Breast epithelium (tissue), 4 donors: ENCODE results near the gene KDSR. TPM values are rescaled to one million over a fixed set of nuclear protein-coding genes. Genes with fewer than 3 reads are reported as not detected.
A peak's percentile ranks its signal among the peaks of the same experiment; 100 is the strongest.

Source experiments
- DNase-seq, 2 donors: peaks; one replicate each; pipeline ENCODE4 v3.0.0-alpha.2; 2019; ENCODE audit warnings: low spot score in 2 of 2
- H3K27ac ChIP-seq, 2 donors: fragments of 200-600 bp; sonication (generic) in 1 of 2; one replicate each; pipeline ENCODE4 v1.5.1; 2016 to 2019; ENCODE audit warnings: mild to moderate bottlenecking in 1 of 2
- H3K27me3 ChIP-seq, 2 donors: fragments of 200-600 bp; sonication (generic) in 1 of 2; one replicate each; pipeline versions ENCODE4 v1.5.1 to v1.6.0; 2017 to 2019; ENCODE audit warnings: control low read depth in 1 of 2, mild to moderate bottlenecking in 1 of 2
- H3K36me3 ChIP-seq: fragments of 200-600 bp; one replicate; pipeline ENCODE4 v1.5.1; 2019
- H3K4me1 ChIP-seq, 2 donors: fragments of 200-600 bp; sonication (generic); one replicate each; pipeline ENCODE4 v1.5.1; 2016 to 2019; ENCODE audit warnings: control low read depth in 1 of 2
- H3K4me3 ChIP-seq, 3 donors: fragments of 200-600 bp; sonication (generic); 1 replicate in 2 of 3; 2 replicates in 1 of 3; pipeline ENCODE4 v1.5.1; 2016 to 2019; ENCODE audit warnings: mild to moderate bottlenecking in 3 of 3, moderate library complexity in 2 of 3
- H3K9me3 ChIP-seq, 2 donors: fragments of 200-600 bp; sonication (generic) in 1 of 2; one replicate each; pipeline ENCODE4 v1.5.1; 2016 to 2019; ENCODE audit warnings: control low read depth in 1 of 2
- POLR2A ChIP-seq: fragments of 450-650 bp; IDR thresholded peaks from one replicate; pipeline ENCODE4 v1.6.1; 2016; ENCODE audit warnings: antibody characterized with exemption, mild to moderate bottlenecking, moderate library complexity
- POLR2AphosphoS5 ChIP-seq, 3 donors: sonication (generic); formaldehyde crosslinking; IDR thresholded peaks; one replicate each; pipeline ENCODE4 v1.6.1; 2017; ENCODE audit warnings: antibody characterized with exemption in 3 of 3
- intact Hi-C: fragments of 100-400 bp; cut with DNase I; formaldehyde crosslinking; loops from one replicate; pipeline ENCODE4 v1.15.1; 2023; ENCODE audit warnings: low total_unique reads
- total RNA-seq, 3 donors: library from RNA; depleted of rRNA; stranded (reverse); fragments of >200 nt; gene quantifications; one replicate each; pipeline ENCODE4 v1.1.0, GENCODE V29; 2016
- TF ChIP-seq, protein P1 (sequence below), 3 donors: fragments of 450-650 bp; IDR thresholded peaks; one replicate each; pipeline ENCODE4 v1.5.1; 2016 to 2017; ENCODE audit warnings: antibody characterized with exemption in 3 of 3, mild to moderate bottlenecking in 3 of 3, moderate library complexity in 3 of 3

The KDSR gene
- total RNA-seq: 10 to 100 TPM; 41.6 to 53.0 (median 48.9) TPM

DNA sequence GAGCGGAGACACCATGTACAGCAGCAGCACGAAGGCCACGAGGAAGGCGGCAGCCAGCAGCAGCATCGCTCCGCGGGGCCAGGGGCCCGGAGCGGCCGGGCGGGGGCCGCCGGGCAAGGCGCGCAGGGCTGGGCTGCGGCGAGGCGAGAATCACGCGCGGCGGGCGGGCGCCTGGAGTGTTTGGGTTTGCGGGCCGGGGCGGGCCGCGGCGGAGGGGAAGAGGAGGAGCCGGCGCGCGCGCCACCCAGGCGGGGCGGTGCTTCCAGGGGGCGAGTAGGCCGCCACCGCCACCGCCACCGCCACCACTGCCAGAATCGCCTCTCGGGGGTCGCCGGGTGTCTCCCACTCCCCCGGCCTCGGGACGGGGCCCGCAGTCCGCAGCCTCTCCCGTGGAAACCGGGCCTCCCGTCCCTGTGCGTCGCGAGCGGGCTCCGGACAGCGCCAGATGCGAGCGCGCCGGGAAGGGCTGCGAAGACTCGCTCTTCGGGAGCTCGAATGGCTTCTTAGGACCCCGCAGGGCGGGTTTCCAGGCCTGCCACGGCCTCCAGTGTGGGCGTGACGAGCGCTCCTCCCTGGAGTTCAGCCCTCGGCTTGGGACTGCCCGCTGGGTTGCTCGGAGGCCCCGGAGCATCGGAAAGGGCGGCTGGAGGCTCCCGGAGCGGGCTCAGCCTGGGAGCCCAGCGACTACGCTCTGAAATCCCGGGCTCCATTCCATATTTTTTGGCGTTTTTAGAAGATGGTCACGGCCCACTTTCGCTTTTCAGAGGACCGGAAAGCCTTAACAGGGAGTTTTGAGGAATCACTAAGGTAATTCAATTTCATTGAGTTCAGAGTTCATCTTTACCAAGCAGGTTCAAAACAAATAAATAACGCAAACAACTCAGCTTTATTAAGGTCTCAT lies at the start of gene KDSR:
TSS of gene KDSR (minus strand) at position 154 of the 901 bp plus-strand sequence. CDS start at position 66, 88 bp downstream.
- peak; percentile 94 to 95 for DNase-seq
- no peaks in the 10 kb centered on the region for H3K4me1 ChIP-seq
- TF ChIP-seq POLR2AphosphoS5 (IDR thresholded peaks at IDR 0.05) (peak; percentile 86 to 91 (median 91)), POLR2A (no peak)
- TF ChIP-seq, protein P1, sequence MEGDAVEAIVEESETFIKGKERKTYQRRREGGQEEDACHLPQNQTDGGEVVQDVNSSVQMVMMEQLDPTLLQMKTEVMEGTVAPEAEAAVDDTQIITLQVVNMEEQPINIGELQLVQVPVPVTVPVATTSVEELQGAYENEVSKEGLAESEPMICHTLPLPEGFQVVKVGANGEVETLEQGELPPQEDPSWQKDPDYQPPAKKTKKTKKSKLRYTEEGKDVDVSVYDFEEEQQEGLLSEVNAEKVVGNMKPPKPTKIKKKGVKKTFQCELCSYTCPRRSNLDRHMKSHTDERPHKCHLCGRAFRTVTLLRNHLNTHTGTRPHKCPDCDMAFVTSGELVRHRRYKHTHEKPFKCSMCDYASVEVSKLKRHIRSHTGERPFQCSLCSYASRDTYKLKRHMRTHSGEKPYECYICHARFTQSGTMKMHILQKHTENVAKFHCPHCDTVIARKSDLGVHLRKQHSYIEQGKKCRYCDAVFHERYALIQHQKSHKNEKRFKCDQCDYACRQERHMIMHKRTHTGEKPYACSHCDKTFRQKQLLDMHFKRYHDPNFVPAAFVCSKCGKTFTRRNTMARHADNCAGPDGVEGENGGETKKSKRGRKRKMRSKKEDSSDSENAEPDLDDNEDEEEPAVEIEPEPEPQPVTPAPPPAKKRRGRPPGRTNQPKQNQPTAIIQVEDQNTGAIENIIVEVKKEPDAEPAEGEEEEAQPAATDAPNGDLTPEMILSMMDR (IDR thresholded peaks at IDR 0.05): peak in 1 of 3 donors; percentile 24
- no peaks in the 10 kb centered on the region for H3K27me3 ChIP-seq
- H3K4me3 ChIP-seq: peak within 1 kb of the TSS; percentile 90 to 96 (median 92)
- H3K36me3 ChIP-seq: no peaks in the 10 kb centered on the region
- intact Hi-C loops: no loop called here
- H3K9me3 ChIP-seq: no peaks in the 10 kb centered on the region
- peak within 1 kb of the TSS; percentile 98 to 99 for H3K27ac ChIP-seq

GRCh38 chr18:63412953-63413352 lies 45.9 kb upstream of the KDSR start:
- H3K4me1 ChIP-seq: no peaks in the 10 kb centered on the region
- H3K9me3 ChIP-seq: no peaks in the 10 kb centered on the region
- no peak overlapping the region for H3K4me3 ChIP-seq
- intact Hi-C loops: no loop called here
- no peak for DNase-seq
- no peaks in the 10 kb centered on the region for H3K27me3 ChIP-seq
- TF ChIP-seq, protein P1 (IDR thresholded peaks at IDR 0.05): no peak
- TF ChIP-seq POLR2AphosphoS5 (IDR thresholded peaks at IDR 0.05): no peak
- no peak for TF ChIP-seq POLR2A
- no peaks in the 10 kb centered on the region for H3K36me3 ChIP-seq
- H3K27ac ChIP-seq: no peak overlapping the region

DNA sequence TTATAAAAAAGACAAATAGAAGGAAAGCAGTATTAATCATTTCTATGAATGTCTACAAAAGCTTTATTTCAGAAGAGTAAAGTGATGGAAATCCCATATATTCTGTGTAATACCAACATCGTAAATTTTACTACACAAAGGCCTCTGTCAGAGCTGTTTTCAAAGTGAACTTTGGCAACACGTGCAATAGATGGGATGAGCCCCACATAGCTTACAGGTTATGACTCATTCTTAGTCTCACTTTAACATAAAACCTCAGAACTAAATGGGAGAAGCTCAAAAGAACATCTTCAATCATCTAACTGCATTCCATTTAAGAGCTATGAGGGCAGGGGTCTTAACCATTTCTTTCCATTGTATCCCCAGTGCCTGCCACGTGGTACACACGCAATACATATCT lies 43.8 kb upstream of the KDSR start:
- Histone ChIP-seq H3K4me1 (no peaks in the 10 kb centered on the region), H3K27me3 (no peaks in the 10 kb centered on the region), H3K27ac (peak overlapping the region in 1 of 2 donors; percentile 72), H3K9me3 (no peaks in the 10 kb centered on the region), H3K36me3 (no peaks in the 10 kb centered on the region), H3K4me3 (no peak overlapping the region)
- no peak for DNase-seq
- TF ChIP-seq POLR2AphosphoS5 (IDR thresholded peaks at IDR 0.05) (no peak), POLR2A (no peak)
- TF ChIP-seq, protein P1 (IDR thresholded peaks at IDR 0.05): no peak
- intact Hi-C loops: no loop called here

GRCh38 chr18:63409301-63409700 lies 42.3 kb upstream of the KDSR start:
- DNase-seq: no peak
- H3K27ac ChIP-seq: peak overlapping the region; percentile 72 to 83
- intact Hi-C loops: no loop called here
- TF ChIP-seq POLR2A (no peak), POLR2AphosphoS5 (IDR thresholded peaks at IDR 0.05) (no peak)
- TF ChIP-seq, protein P1 (IDR thresholded peaks at IDR 0.05): no peak
- H3K27me3 ChIP-seq: no peaks in the 10 kb centered on the region
- H3K4me3 ChIP-seq: no peak overlapping the region
- no peaks in the 10 kb centered on the region for H3K36me3 ChIP-seq
- no peaks in the 10 kb centered on the region for H3K9me3 ChIP-seq
- H3K4me1 ChIP-seq: no peaks in the 10 kb centered on the region

- TF ChIP-seq, protein P1 (IDR thresholded peaks at IDR 0.05): no peak
- TF ChIP-seq POLR2AphosphoS5 (IDR thresholded peaks at IDR 0.05): no peak
- H3K27ac ChIP-seq: peak overlapping the region in 1 of 2 donors; percentile 72
- no peak overlapping the region for H3K4me3 ChIP-seq
- no peaks in the 10 kb centered on the region for H3K4me1 ChIP-seq
- intact Hi-C loops: no loop called here
- no peaks in the 10 kb centered on the region for H3K9me3 ChIP-seq
- no peaks in the 10 kb centered on the region for H3K27me3 ChIP-seq
- DNase-seq: no peak
- no peaks in the 10 kb centered on the region for H3K36me3 ChIP-seq
These were observed 40.7 kb upstream of the KDSR start for GRCh38 chr18:63407734-63408133.
